ENCODE results near the gene PTGES2.

Gene PTGES2

GRCh38 chr9:128153947-128154695 lies 26.6 kb upstream of the PTGES2 start:
- in situ Hi-C loops (cut with HindIII; ENCODE audit: low sequenced_read_pairs): no loop called here

GRCh38 chr9:128153060-128153946 lies 25.8 kb upstream of the PTGES2 start:
- in situ Hi-C loops (cut with HindIII; ENCODE audit: low sequenced_read_pairs): no loop called here

GRCh38 chr9:128152133-128153059 lies 24.9 kb upstream of the PTGES2 start:
- in situ Hi-C loops (cut with HindIII; ENCODE audit: low sequenced_read_pairs): no loop called here

DNA sequence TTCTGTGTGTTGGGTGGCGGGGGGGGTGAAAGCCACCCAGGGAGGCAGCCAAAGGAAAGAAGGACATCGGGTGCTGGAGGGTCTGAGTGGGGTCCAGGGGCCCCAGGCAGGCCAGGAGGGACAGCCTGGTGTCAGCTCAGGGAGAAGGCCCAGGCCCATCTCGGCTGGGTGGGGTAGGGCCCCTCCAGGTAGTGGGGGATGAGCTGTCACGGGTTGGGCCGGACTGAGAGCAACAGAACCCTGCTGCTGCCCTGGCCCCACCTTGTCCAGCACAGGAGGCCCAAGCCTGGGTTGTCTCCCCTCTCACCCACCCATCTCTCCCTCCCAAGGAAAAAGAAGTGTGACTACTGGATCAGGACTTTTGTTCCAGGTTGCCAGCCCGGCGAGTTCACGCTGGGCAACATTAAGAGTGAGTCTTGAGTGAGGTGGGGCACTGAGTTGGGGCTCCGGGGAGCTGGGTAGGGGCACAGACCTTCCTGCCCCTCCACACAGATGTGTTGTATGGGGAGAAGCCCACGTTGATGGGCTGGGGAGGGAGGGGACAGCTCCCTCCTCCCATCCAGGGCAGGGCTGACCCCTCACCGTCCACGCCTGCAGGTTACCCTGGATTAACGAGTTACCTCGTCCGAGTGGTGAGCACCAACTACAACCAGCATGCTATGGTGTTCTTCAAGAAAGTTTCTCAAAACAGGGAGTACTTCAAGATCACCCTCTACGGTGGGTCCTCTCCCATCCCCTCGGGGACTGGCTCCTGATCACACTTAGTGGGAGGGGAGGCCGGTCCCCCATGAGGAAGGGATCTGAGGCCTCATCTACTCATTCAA lies 24.0 kb upstream of the PTGES2 start:
- in situ Hi-C loops (cut with HindIII; ENCODE audit: low sequenced_read_pairs): no loop called here

DNA sequence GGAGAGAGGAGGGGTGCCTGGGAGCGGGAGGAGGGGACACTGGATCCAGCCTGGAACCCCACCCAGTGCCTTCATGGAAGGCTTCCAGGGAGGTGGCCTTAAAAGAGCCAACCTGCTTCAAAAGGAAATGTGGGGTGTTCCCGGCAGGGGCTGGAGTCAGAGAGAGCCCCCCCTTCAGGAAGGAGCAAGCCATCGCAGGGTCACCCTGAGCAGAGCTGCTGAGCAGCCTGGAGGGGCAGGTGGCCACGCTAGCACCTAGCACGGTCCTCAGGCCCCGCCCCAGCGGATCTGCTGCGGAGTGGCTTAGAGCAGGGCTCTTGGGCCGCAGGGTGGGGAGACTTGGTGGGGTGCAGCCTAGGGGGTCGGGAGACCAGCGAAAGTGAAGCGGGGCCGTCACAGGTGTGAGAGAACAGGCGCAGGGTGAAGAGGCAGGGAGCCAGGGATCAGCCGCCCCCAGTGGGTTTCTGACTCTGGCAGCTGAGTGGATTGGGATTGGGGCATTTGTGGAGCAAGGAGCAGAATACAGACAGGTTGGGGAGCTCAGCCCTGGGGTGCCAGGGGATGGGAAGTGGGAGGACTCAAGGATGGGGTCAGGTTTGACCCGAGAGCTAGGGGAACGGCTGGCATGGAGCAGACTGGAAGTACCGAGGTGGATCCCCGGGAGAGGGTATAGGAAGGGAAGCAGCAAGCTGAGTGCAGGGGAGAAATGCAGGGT lies 23.2 kb upstream of the PTGES2 start:
- in situ Hi-C loops (cut with HindIII; ENCODE audit: low sequenced_read_pairs): no loop called here

- in situ Hi-C loops (cut with HindIII; ENCODE audit: low sequenced_read_pairs): no loop called here
These were observed 22.5 kb upstream of the PTGES2 start for GRCh38 chr9:128149951-128150593.

DNA sequence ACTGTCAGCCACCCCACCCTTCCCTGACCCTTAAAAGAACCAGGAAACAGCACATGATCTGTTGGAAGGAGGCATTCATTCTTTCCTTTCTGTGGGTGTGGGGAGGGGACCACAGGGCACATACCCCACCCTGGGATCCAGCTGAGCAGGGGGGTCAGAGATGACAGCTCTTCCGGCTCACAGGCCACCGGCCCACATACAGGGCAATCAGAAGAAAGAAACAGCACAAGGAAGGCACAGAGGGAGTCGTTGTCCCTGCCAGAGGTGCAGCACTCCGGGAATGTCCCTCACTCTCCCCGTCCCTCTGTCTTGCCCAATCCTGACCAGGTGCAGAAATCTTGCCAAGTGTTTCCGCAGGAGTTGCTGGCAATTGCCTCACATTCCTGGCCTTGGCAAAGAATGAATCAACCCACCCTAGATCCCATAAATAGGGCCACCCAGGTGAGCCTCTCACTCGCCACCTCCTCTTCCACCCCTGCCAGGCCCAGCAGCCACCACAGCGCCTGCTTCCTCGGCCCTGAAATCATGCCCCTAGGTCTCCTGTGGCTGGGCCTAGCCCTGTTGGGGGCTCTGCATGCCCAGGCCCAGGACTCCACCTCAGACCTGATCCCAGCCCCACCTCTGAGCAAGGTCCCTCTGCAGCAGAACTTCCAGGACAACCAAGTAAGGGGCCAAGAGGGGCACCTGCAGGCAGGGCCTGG lies 21.6 kb upstream of the PTGES2 start, which contains the start of gene LCN2:
Gene LCN2, plus strand, starts transcription at position 453 of the 701 bp plus-strand sequence. Its CDS starts 73 bp downstream, at position 526.
- in situ Hi-C loops (cut with HindIII; ENCODE audit: low sequenced_read_pairs): no loop called here

- in situ Hi-C loops (cut with HindIII; ENCODE audit: low sequenced_read_pairs): no loop called here
These were observed 21.0 kb upstream of the PTGES2 start for GRCh38 chr9:128148509-128149000.

DNA sequence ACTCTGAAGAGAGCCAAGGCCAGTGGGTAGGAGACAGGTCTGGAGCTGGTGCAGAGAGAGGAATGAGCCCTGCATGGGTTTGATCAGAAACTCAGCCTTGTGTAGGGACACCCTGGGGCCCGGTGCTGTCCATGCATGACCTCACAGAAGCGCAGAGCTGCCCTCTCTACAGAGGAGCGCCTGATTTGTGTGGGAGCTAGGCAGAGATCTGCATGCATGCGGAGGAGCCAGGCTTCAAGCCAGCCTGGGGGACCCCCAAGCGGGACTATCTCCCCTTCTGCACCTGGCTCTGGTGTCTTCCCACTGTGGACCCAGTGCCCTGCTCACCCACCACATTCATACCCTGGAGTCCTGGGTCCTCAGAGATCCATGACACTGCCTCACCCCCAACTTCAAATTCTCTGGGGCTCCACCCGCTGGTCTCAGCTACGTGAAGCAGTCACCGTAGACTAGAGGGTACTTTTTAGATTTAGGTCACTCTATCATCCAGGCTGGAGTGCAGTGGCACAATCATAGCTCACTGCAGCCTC lies 19.1 kb upstream of the PTGES2 start:
- in situ Hi-C loops (cut with HindIII; ENCODE audit: low sequenced_read_pairs): no loop called here

GRCh38 chr9:128145951-128146351 lies 18.4 kb upstream of the PTGES2 start:
- in situ Hi-C loops (cut with HindIII; ENCODE audit: low sequenced_read_pairs): no loop called here

DNA sequence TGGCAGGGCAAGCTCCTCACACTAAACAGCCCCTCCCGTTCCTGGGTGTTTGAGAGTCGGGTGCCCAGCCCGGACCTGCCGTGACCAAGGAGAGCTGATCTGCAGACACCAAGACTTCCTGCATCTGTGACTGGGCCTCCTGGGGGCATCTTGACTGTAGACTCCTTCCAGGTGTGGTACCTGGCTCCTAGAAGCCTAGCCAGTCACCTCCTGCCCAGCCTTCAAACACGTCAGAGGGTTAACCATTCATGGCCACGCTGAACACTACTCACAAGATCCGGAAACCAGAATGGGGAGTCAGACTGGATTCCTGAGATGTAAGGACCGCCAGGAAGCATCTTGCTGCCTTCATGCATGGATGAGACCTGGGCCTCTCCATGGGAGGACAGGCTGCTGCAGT lies 18.0 kb upstream of the PTGES2 start:
- in situ Hi-C loops (cut with HindIII; ENCODE audit: low sequenced_read_pairs): no loop called here

DNA sequence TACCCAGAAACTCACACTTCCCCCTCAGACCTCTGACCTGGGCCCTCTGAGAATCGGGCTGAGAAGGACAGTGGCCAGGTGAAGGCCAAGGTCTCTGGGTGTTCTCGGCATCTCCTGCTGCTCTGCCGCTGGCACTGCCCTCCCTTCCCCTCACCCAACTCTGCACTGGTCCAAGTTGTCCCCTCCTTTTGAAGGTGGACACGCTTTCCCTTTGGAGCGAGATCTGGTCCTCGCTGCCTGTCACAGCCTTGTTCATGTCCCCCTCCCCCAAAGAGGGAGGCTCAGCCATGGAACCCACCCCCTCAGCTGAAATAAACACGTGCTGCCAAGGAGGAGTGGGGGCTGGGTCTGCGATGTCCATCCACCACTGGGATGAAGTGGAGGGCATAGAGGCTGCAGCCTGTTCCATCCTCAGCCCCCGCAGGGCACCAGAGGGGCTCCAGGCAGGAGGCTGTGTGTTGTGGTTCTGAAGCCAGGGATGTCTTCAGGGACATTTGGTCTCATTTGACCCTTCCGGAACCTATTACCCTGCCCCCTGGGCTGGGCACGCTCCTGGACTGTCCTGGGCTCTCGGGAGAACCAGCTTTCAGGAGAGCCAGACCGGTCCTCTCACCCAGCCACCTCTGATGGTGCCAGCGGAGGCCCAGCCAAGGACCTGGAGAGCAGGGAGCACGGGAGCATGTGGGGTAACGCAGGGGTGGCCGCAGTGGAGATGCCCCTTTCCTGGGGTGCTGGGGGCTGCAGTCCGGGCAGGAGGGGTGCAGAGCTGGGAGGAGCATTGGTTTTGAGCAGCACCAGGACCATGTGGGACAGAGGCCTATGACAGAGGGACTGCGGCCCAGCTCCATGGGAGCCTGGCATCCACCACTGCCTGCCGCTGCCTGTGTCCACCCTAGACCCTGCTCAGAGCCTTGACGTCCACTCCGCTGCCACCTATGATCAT lies 17.0 kb upstream of the PTGES2 start:
- in situ Hi-C loops (cut with HindIII; ENCODE audit: low sequenced_read_pairs): no loop called here

DNA sequence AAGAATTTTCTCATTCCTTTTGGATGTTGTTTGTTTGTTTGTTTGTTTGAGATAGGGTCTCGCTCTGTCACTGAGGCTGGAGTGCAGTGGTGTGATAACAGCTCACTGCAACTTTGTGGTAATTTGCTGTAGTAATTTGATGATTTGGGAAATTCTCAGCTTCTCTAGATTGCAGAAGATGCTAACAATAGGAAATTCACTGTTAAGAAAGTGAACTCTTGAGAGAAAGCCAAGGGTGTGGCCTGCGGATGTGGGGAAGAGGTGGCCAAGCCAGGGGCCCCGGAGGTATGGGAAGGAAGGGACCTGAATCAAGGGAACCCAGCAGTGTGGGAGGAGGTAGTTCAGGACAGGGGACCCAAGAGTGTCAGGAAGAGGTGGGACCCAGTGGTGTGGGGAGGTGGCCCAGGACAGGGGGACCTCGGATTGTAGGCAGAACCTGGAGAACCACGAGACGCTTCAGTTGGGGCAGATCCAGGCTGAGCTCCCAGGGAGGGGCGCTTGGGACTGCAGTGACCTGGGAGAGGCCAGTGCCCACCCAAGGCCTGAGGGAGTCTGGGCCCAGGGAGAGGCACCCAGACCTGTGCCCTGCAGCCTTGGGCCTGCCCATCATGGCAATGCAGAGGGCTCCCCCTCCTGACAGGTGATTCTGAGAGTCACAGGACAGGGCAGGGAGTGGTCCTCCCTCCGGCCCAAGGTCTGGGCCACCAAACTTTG lies 16.2 kb upstream of the PTGES2 start:
- in situ Hi-C loops (cut with HindIII; ENCODE audit: low sequenced_read_pairs): no loop called here

DNA sequence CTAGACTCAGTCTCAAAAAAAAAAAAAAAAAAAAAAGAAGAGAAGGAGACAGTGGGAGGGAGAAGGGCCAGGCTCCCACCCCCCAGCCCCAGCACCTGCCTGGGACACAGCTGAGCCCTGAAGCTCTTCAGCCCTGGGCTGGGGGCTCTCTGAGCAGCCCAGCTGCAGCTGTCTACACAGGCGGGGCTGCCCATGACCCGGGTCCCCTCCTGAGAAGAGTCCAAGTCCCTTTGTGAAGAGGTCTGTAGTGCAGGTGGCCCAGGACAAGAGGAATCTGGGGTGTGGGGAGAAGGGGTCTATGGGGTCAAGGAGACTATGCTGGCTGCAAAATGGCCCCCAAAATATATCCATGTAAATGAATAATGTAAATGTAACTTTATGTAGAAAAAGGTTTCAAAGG lies 15.1 kb upstream of the PTGES2 start:
- in situ Hi-C loops (cut with HindIII; ENCODE audit: low sequenced_read_pairs): no loop called here

GRCh38 chr9:128142061-128142460 lies 14.5 kb upstream of the PTGES2 start:
- in situ Hi-C loops (cut with HindIII; ENCODE audit: low sequenced_read_pairs): no loop called here

- in situ Hi-C loops (cut with HindIII; ENCODE audit: low sequenced_read_pairs): no loop called here
These were observed 14.1 kb upstream of the PTGES2 start for GRCh38 chr9:128141604-128142003.

Measured in endothelial cell of hepatic sinusoid (primary cell).